Naive thymus-derived CD8-positive, alpha-beta T cell (primary cell): ENCODE data around the gene TMC5. TPM values are rescaled to one million over a fixed set of nuclear protein-coding genes. Genes with fewer than 3 reads are reported as not detected.
"Not testable (repeated sequence)": the region's sequence is repeated elsewhere in the genome, so short reads cannot be mapped to it uniquely, and the experiment has no call there.

Experiments
- ATAC-seq, 2 donors: fragments of 150-1000 bp; cut with Tn5 transposase in 1 of 2; sonication (Bioruptor Pico), chemical (Tn5 transposase) in 1 of 2; 1 replicate in 1 of 2; 2 replicates in 1 of 2; pipeline ENCODE4 v1.10.0; 2021; ENCODE audit warnings: mild to moderate bottlenecking in 2 of 2, moderate library complexity in 2 of 2
- POLR2A ChIA-PET: fragments of 350-600 bp; sonication (Branson Sonifier 250); formaldehyde crosslinking; loops from one replicate; lab custom pipeline; 2021; ENCODE audit warnings: antibody characterized with exemption; lab: Charles Lee
- DNase-seq, 10 donors: peaks; one replicate each; pipeline versions ENCODE4 v3.0.0 to v3.0.0-alpha.2; 2020 to 2022
- H3K27ac Mint-ChIP-seq, 10 donors: one replicate each; pipeline ENCODE4 v1.8.0; 2020 to 2022; ENCODE audit warnings: mild to moderate bottlenecking in 10 of 10, mixed read lengths in 10 of 10, moderate library complexity in 4 of 10, inconsistent platforms in 1 of 10
- H3K27me3 Mint-ChIP-seq, 5 donors: one replicate each; pipeline ENCODE4 v1.8.0; 2021 to 2022; ENCODE audit warnings: mixed read lengths in 5 of 5
- H3K36me3 Mint-ChIP-seq, 3 donors: one replicate each; pipeline ENCODE4 v1.8.0; 2020 to 2022; ENCODE audit warnings: mixed read lengths in 3 of 3, mild to moderate bottlenecking in 2 of 3, inconsistent platforms in 1 of 3
- H3K4me1 Mint-ChIP-seq, 4 donors: one replicate each; pipeline ENCODE4 v1.8.0; 2021 to 2022; ENCODE audit warnings: mixed read lengths in 4 of 4
- H3K4me3 Mint-ChIP-seq, 10 donors: one replicate each; pipeline ENCODE4 v1.8.0; 2020 to 2022; ENCODE audit warnings: mild to moderate bottlenecking in 10 of 10, mixed read lengths in 10 of 10, moderate library complexity in 6 of 10, inconsistent platforms in 1 of 10
- H3K9me3 Mint-ChIP-seq, 9 donors: one replicate each; pipeline ENCODE4 v1.8.0; 2020 to 2022; ENCODE audit warnings: mixed read lengths in 9 of 9, mild to moderate bottlenecking in 3 of 9, inconsistent platforms in 1 of 9, moderate library complexity in 1 of 9
- polyA plus RNA-seq, 3 donors: library from polyadenylated mRNA; unstranded; fragments of 300-500 nt; fragmentation: Illumina TruSeq; gene quantifications; one replicate each; pipeline ENCODE4 v1.2.3, GENCODE V29; 2021
- total RNA-seq, 8 experiments: library from RNA in 2 of 8; stranded (reverse) in 2 of 8; gene quantifications; one replicate each; pipeline ENCODE4 v1.2.3 and lab custom pipeline; 2021 to 2026

Gene TMC5
- total and polyA plus RNA-seq, 5 experiments from 2014 or later, result not detected

- Mint-ChIP-seq H3K4me1 (peaks cover 2 to 8% (median 6%) of the 10 kb centered on the region in 4 donors), H3K27ac (no peak overlapping the region), H3K27me3 (peaks cover 30 to 83% (median 43%) of the 10 kb centered on the region in 5 donors), H3K9me3 (peaks cover 2 to 35% (median 16%) of the 10 kb centered on the region in 9 donors), H3K36me3 (peaks cover 0 to 25% (median 2%) of the 10 kb centered on the region in 3 donors), H3K4me3 (peak overlapping the region in 4 of 10 donors; percentile 29 to 61 (median 41))
- POLR2A ChIA-PET, result no interaction called here
- ATAC-seq (no peak), DNase-seq (no peak)
Observed at GRCh38 chr16:19411298-19411697, 6.4 kb upstream of the TMC5 start.

DNA sequence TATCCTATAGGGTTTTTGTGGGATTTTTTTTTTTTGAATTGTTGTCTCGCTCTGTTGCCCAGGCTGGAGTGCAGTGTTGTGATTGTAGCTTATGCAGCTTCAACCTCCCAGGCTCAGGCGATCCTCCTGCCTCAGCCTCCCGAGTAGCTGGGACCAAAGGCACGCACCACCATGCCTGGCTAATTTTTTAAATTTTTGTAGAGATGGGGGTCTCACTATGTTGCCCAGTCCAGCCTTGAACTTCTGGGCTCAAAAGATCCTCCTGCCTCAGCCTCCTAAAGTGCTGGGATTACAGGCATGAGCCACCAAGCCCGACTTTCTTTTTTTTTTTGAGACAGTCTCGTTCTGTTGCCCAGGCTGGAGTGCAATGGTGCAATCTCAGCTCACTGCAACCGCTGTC is 5.6 kb upstream of the TMC5 start:
- Mint-ChIP-seq H3K27me3 (peaks cover 30 to 75% (median 45%) of the 10 kb centered on the region in 5 donors), H3K36me3 (peaks cover 0 to 17% (median 2%) of the 10 kb centered on the region in 3 donors), H3K9me3 (peaks cover 2 to 28% (median 10%) of the 10 kb centered on the region in 9 donors)
- POLR2A ChIA-PET, H3K27ac Mint-ChIP-seq, H3K4me3 Mint-ChIP-seq, H3K4me1 Mint-ChIP-seq, ATAC-seq, DNase-seq: not testable (repeated sequence)

- Mint-ChIP-seq H3K9me3 (peaks cover 0 to 2% (median 0%) of the 10 kb centered on the region in 9 donors), H3K27ac (no peak overlapping the region), H3K4me1 (peaks cover 0 to 6% (median 3%) of the 10 kb centered on the region in 4 donors), H3K36me3 (no peaks in the 10 kb centered on the region), H3K4me3 (no peak overlapping the region), H3K27me3 (peaks cover 18 to 52% (median 29%) of the 10 kb centered on the region in 5 donors)
- no peak for ATAC-seq
- POLR2A ChIA-PET, result interaction anchor here (0.6 kb wide), 1 partner anchor 412 kb away, joined by 4 read pairs; no protein-coding TSS in a partner anchor
- no peak for DNase-seq
Observed at GRCh38 chr16:19415461-19415860, 2.2 kb upstream of the TMC5 start.

DNA sequence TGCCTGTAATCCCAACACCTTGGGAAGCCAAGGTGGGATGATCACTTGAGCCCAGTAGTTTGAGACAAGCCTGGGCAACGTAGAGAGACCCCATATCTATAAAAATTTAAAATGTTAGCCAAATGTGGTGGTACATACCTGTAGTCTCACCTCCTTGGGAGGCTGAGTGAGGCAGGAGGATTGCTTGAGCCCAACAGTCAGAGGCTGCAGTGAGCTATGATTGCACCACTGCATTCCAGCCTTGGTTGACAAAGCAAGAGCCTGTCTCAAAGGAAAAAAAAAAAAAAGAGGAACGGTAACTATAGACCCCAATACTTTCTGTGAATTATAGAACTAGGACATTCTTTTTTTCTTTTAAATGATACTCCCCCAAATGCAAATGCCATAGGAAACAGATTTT is 1.8 kb upstream of the TMC5 start:
- Mint-ChIP-seq H3K4me1 (peaks cover 0 to 5% (median 1%) of the 10 kb centered on the region in 4 donors), H3K36me3 (peaks cover 0 to 1% (median 0%) of the 10 kb centered on the region in 3 donors), H3K4me3 (no peak overlapping the region), H3K27ac (no peak overlapping the region), H3K9me3 (peaks cover 0 to 5% (median under 1%) of the 10 kb centered on the region in 9 donors), H3K27me3 (peaks cover 17 to 48% (median 29%) of the 10 kb centered on the region in 5 donors)
- ATAC-seq (no peak), DNase-seq (no peak)
- POLR2A ChIA-PET, result no interaction called here

GRCh38 chr16:19418200-19418599 is 517 bp downstream of the TMC5 start:
- H3K36me3 Mint-ChIP-seq, result peaks cover 0 to 1% (median 0%) of the 10 kb centered on the region in 3 donors
- no peak for DNase-seq
- peak overlapping the region in 1 of 10 donors; percentile 46 for H3K27ac Mint-ChIP-seq
- ATAC-seq, result no peak
- H3K4me3 Mint-ChIP-seq, result no peak overlapping the region
- H3K9me3 Mint-ChIP-seq, result peaks cover 0 to 14% (median 3%) of the 10 kb centered on the region in 9 donors
- POLR2A ChIA-PET, result no interaction called here
- peaks cover 9 to 28% (median 18%) of the 10 kb centered on the region in 5 donors for H3K27me3 Mint-ChIP-seq
- H3K4me1 Mint-ChIP-seq, result no peaks in the 10 kb centered on the region

DNA sequence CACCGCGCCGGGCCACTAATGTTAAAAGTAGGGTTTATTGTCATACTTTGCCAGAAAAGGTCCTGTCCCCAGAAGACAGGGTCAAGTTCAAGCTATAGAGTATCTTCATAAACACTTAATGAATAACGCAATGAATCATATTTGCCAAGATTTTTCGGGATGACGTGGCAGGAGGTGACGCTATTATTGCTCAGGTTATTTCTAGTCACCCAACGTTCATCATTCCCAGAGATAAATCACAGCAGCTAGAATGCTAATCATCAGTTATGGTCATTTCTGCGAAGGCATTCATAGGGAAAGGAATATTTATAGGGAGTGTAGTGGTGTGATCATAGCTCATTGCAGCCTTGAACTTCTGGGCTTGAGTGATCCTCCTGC is 2.0 kb downstream of the TMC5 start:
- POLR2A ChIA-PET, result no interaction called here

GRCh38 chr16:19424478-19424877 is 6.8 kb downstream of the TMC5 start:
- ATAC-seq (no peak), DNase-seq (no peak)
- Mint-ChIP-seq H3K36me3 (peaks cover 0 to 1% (median 0%) of the 10 kb centered on the region in 3 donors), H3K4me3 (no peak overlapping the region), H3K4me1 (no peaks in the 10 kb centered on the region), H3K9me3 (peaks cover 0 to 15% (median 3%) of the 10 kb centered on the region in 9 donors), H3K27ac (no peak overlapping the region), H3K27me3 (peaks cover 0 to 8% (median 6%) of the 10 kb centered on the region in 5 donors)
- POLR2A ChIA-PET, result no interaction called here

More for the DNA sequence above, 2.0 kb downstream of the TMC5 start:
- peaks cover 0 to 1% (median 0%) of the 10 kb centered on the region in 3 donors for H3K36me3 Mint-ChIP-seq
- DNase-seq, result no peak
- H3K9me3 Mint-ChIP-seq, result peaks cover 0 to 15% (median 3%) of the 10 kb centered on the region in 9 donors
- H3K27ac Mint-ChIP-seq, result no peak overlapping the region
- H3K4me3 Mint-ChIP-seq, result no peak overlapping the region
- H3K27me3 Mint-ChIP-seq, result peaks cover 2 to 14% (median 11%) of the 10 kb centered on the region in 5 donors
- ATAC-seq, result no peak
- H3K4me1 Mint-ChIP-seq, result no peaks in the 10 kb centered on the region

- H3K4me3 Mint-ChIP-seq, result no peak overlapping the region
- ATAC-seq, result no peak
- no peak overlapping the region for H3K27ac Mint-ChIP-seq
- H3K36me3 Mint-ChIP-seq, result no peaks in the 10 kb centered on the region
- peaks cover 0 to 10% (median 3%) of the 10 kb centered on the region in 5 donors for H3K27me3 Mint-ChIP-seq
- H3K4me1 Mint-ChIP-seq, result no peaks in the 10 kb centered on the region
- POLR2A ChIA-PET, result no interaction called here
- H3K9me3 Mint-ChIP-seq, result peaks cover 0 to 1% (median 0%) of the 10 kb centered on the region in 9 donors
- DNase-seq, result no peak
Observed at GRCh38 chr16:19430345-19430744, 12.7 kb downstream of the TMC5 start.

DNA sequence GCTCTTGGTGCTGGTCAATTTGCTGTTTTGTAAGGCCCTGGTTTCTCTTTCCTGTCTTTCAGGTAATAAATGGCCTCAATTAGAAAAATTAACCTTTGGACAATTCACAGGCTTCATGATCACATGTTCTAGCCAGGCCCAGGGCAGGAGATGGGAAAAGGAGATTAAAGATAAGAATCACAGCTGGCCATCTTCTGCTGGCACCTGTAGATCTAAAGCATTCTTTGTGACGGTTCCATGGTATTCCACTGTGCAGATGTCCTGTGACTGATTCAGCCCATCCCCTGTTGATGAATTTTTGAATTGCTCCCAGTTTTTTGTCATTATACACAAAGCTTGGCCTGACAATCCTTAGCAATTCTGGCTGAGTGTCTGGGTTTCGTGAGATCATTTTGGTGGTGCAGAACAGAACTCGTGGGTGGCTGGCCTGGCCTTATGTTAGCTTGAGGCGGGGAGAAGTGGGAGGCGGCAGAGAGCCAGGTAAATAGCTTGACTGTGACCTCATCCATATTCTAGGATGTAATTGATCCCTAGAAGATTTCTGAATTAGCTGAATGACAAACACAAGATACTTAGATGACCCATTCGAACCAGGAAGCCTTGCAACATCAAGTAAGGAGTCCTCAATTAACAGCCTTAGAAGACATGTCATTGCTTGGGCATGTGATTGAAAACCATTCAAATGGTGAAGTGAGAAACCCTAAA is 14.1 kb downstream of the TMC5 start:
- no peak overlapping the region for H3K27ac Mint-ChIP-seq
- no peak for DNase-seq
- ATAC-seq, result no peak
- H3K4me1 Mint-ChIP-seq, result no peaks in the 10 kb centered on the region
- H3K9me3 Mint-ChIP-seq, result peaks cover 0 to 1% (median 0%) of the 10 kb centered on the region in 9 donors
- POLR2A ChIA-PET, result no interaction called here
- H3K36me3 Mint-ChIP-seq, result no peaks in the 10 kb centered on the region
- H3K27me3 Mint-ChIP-seq, result peaks cover 0 to 12% (median 4%) of the 10 kb centered on the region in 5 donors
- no peak overlapping the region for H3K4me3 Mint-ChIP-seq

DNA sequence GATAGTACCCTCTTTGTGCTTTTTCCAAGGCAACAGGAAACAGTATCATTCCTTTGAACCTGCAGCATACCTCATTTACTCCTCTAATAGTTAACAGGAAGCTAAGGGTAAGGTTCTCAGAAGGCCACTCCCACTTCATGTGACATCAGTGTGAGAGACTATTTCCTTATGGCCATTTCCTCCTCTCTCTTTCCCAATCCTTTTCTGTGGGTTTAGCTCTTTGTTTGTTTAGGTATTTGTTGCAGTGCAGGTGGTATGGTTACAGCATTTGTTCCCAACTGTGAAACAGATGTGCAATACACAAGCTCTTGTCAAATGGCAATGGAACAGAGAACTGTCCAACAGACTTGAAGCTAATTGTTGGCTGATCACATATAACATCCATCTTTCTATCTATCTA is 14.7 kb downstream of the TMC5 start:
- Mint-ChIP-seq H3K4me3 (no peak overlapping the region), H3K27me3 (peaks cover 0 to 12% (median 4%) of the 10 kb centered on the region in 5 donors), H3K4me1 (no peaks in the 10 kb centered on the region), H3K9me3 (peaks cover 0 to 1% (median 0%) of the 10 kb centered on the region in 9 donors), H3K27ac (no peak overlapping the region), H3K36me3 (no peaks in the 10 kb centered on the region)
- POLR2A ChIA-PET, result no interaction called here
- ATAC-seq (no peak), DNase-seq (no peak)

GRCh38 chr16:19434584-19434983 is 16.9 kb downstream of the TMC5 start:
- ATAC-seq, result no peak
- POLR2A ChIA-PET, result interaction anchor here (0.5 kb wide), 1 partner anchor 9 kb away, joined by 5 read pairs; no protein-coding TSS in a partner anchor

DNA sequence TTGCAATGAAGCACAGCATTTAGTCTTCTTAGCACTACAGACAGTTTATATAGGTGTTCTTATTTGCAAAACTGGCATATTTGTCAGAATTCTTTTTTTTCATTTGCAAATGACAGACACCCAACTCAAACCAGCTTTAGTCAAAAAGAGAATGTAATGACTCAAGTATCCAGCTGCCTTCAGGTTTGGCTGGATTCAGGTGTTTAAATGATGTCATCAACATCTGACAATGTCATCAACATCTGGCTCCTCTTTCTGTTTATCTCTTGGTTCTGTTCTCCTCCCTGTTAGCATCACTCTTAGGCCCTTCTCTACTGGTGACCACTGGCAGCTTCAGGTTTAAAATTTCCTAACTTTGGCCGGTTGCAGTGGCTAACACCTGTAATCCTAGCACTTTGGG is 18.9 kb downstream of the TMC5 start:
- Mint-ChIP-seq H3K4me3 (no peak overlapping the region), H3K27me3 (peaks cover 0 to 8% (median 6%) of the 10 kb centered on the region in 5 donors), H3K27ac (no peak overlapping the region), H3K36me3 (no peaks in the 10 kb centered on the region), H3K4me1 (no peaks in the 10 kb centered on the region), H3K9me3 (peaks cover 0 to 1% (median 0%) of the 10 kb centered on the region in 9 donors)
- POLR2A ChIA-PET, result no interaction called here
- ATAC-seq (no peak), DNase-seq (no peak)

More at GRCh38 chr16:19434584-19434983, 16.9 kb downstream of the TMC5 start:
- no peaks in the 10 kb centered on the region for H3K36me3 Mint-ChIP-seq
- H3K4me3 Mint-ChIP-seq, result no peak overlapping the region
- H3K27me3 Mint-ChIP-seq, result peaks cover 0 to 8% (median 8%) of the 10 kb centered on the region in 5 donors
- DNase-seq, result no peak
- H3K4me1 Mint-ChIP-seq, result no peaks in the 10 kb centered on the region
- H3K9me3 Mint-ChIP-seq, result peaks cover 0 to 1% (median 0%) of the 10 kb centered on the region in 9 donors
- H3K27ac Mint-ChIP-seq, result no peak overlapping the region

- no peak overlapping the region for H3K27ac Mint-ChIP-seq
- H3K36me3 Mint-ChIP-seq, result no peaks in the 10 kb centered on the region
- peaks cover 0 to 8% (median 6%) of the 10 kb centered on the region in 5 donors for H3K27me3 Mint-ChIP-seq
- no peak for DNase-seq
- H3K4me1 Mint-ChIP-seq, result no peaks in the 10 kb centered on the region
- H3K4me3 Mint-ChIP-seq, result no peak overlapping the region
- ATAC-seq, result no peak
- H3K9me3 Mint-ChIP-seq, result no peaks in the 10 kb centered on the region
- POLR2A ChIA-PET, result no interaction called here
Observed at GRCh38 chr16:19437280-19437679, 19.6 kb downstream of the TMC5 start.
